ENCODE data around the gene STX1B. TPM values are rescaled to one million over a fixed set of nuclear protein-coding genes. Genes with fewer than 3 reads are reported as not detected.

The STX1B gene
- under 0.01 TPM in 2 replicates for total RNA-seq

DNA sequence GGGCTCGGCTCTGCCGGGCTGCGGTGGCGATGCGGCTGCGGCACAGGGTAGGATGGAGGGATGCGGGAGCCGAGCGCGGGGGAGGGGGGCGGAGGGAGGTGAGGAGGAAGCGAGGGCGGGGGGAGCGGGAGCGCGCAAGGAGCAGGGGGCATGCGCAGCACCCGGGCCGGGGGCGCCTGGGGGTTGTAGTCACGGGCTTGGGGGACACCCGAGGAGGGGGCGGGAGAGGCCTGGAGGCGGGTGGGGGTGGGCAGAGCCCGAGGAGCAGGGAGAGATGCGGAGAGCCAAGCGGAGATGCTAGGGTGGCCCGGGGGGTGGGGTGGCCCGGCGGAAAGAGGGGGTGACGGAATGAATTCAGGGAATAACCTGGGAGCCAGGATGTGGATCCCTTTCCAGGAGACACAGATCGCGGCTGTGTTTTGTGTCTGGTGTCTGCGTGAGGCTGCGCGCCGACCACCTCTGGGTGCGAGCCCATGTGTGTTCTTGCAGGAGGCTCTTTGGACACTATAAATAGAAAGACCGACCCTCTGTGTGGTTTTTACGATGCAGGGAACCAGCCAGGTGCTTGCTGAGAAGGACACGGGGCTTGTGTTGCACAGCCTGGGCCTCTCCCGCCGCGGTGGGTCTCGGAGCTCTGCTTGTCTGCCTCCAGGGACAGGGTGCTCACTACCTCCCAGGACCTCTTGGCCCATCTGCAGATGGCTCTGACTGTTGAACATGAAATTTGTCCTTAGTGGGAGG lies at the start of gene STX1B:
TSS of gene STX1B (minus strand) at position 54 of the 741 bp plus-strand sequence. CDS start 242 bp downstream, outside the sequence.

DNA sequence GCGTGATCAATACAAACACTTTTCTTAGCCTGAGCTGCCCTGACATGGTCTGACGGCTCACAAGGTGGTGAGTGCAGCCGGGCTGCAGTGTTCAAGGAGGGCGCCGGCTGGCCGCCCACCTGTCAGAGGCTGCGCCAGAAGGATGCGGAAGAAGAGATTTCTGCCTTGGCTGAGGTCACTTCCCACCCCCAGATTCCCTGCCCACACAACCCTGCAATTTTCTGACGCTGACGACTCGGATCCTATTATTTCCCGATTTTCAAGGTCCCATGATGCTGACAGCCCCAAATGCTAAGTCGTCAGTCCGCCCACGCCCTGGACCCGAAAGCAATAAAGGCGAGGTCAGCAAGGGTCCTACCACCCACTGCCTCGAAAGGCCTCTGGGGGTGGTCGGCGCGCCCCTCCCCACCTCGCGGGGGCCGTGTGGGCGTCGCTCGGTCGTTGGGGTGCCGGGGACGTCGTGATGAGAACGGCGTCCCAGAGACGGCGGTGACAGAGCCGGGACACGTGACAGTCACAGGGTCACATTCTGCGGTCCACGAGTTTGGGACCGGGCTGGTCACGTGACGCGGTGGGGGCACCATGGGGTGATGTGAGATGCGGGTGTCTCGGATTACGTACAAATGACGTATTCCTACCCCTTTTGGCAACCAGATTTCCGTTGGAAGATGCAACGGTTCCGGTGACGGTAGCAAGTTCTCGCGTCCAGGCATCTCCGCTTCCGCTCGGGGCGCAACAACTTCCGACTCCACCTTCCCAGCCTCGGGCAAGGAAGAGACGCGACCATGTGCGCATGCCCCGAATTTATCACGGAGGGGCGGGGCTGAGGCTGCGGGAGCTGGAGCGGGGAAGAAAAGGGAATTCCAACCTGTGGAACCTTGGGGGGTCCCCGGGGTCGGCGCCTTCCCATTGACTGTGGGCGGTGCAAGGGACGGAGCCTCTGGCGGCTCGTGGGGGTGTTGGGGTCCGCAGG lies 22.6 kb upstream of the STX1B start, which contains the start of gene STX4:
TSS of gene STX4 (plus strand) at position 823 of the 973 bp plus-strand sequence. CDS start 248 bp downstream, outside the sequence.

DNA sequence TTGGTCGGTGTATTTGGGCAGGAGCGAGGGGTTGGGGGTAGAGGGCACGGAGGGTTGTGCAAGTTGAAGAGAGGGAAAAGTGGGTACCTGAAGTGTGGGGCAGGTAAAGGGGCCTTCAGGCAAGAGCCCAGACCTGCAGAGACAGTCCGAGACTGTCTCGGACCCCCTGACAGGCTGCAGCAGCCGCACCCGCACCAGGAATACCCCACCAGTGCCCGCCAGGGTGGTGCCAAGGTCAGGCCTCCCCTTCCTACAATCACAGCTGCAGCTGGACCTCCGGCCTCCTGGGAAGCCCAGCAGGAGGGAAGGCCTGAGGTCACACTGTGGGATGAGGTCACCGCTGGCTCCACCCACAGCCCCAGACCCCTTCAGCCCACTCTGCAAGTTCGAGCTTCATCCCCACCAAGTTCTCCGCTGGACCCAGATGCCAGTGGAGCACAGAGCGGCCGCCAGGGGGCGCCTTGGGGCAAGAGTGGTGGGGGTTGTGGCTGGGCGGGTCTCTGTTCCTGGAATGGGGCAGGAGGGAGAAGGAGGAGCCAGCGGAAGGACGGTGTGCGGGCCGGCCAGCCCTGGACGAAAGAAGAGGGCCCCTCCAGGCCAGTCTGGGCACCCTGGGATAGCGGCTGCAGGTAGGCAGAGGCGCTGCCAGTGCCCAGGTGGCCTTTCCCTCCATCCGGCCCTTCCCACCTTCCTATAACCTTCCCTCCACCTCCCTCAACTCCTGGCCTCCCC lies 25.6 kb downstream of the STX1B start, which contains the start of gene HSD3B7:
TSS of gene HSD3B7 (plus strand) at position 539 of the 732 bp plus-strand sequence. CDS start 452 bp downstream, outside the sequence.

DNA sequence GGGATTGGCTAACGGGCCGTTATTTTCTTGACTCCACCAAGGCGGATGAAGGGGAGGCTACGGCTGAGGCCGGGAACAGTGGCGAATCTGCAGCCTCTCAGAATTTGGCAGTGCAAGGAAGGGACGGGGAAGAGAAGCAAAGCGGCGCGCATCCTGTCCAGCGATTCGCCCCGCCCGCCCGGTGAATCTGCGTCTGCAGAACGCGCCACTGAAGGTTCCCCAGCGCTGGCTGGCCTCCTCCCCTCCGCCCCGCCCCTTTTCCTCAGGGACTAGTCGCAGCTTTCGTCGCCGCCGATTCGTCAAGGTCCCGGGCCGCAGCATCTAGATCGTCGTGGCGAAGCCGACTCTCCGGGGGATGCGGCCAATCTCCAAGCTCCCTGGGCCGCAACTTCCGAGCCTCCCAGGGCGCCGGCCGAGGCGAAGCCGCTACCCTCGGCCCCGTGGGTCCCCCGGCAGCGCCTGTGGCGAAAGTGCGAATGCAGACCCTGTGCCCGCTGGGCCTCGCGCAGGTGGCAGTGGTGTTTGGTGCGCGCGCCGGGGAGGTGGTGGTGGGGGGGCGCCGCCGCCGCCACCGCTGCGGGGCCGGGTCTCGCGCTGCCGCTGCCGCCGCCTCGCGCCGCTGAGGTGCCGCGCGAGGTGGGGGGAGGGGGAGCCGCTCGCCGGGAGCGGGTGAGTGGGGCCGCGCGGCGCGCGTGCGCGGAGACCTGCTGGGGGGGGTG lies 52.8 kb downstream of the STX1B start, which contains the start of gene SETD1A:
TSS of gene SETD1A (plus strand) at position 299 of the 719 bp plus-strand sequence. CDS start 978 bp downstream, outside the sequence.

DNA sequence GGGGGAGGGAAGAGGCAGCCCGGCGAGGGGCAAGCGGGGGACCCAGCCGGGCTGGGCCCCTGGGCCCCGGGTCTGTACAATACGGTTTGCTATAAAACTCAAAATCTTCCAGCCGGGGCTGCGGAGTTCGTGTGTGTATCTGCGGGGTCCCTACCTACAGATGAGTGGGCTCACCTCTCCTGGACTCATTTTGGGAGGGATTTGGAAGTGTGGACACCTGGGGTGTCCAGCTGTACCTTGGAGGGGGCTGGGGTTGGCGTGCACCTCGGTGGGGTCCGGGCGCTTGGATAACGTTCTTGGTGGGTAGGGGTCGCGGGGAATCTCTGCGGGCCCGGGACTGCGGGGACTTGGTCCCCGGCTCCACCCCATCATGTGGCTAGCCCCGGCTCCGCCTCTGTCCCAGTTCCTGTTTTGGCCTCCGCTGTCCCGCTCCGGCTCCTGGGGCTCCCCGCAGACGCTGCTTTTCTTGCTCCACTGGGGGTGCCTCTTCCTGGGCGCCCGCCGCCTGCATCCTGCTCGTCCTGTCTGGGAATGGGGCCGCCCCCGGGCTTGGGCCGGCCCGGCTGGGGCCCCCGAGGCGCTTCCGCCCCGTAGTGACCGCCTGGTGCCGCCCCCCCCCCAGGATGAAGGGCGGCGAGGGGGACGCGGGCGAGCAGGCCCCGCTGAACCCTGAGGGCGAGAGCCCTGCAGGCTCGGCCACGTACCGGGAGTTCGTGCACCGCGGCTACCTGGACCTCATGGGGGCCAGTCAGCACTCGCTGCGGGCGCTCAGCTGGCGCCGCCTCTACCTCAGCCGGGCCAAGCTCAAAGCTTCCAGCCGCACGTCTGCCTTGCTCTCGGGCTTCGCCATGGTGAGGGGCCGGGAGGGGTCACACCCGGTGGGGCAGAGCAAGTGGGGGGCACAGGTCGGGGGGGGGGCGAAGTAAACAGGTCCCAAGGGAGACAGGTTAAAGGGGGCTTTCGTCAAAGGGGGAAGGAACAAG lies 61.5 kb downstream of the STX1B start, which contains the start of gene ORAI3:
TSS of gene ORAI3 (plus strand) at position 402 of the 983 bp plus-strand sequence. CDS start at position 624, 222 bp downstream.

Other genes starting within 250 kb of the STX1B start
- 1.1 and 1.8 TPM in 2 replicates for gene CFAP119, start 248.6 kb downstream of the STX1B start, total RNA-seq
- 62.3 and 62.9 TPM in 2 replicates for gene RNF40, start 248.3 kb downstream of the STX1B start, total RNA-seq
- 6.2 and 8.4 TPM in 2 replicates for gene ZNF629, start 223.4 kb downstream of the STX1B start, total RNA-seq
- gene BCL7C, start 116.6 kb downstream of the STX1B start, total RNA-seq = 19.8 and 26.7 TPM in 2 replicates
- 0.09 TPM in 2 replicates for gene CTF1, start 114.0 kb downstream of the STX1B start, total RNA-seq
- 21.0 and 21.5 TPM in 2 replicates for gene FBXL19, start 87.1 kb downstream of the STX1B start, total RNA-seq
- gene ORAI3, start 61.6 kb downstream of the STX1B start, total RNA-seq = 12.0 and 13.3 TPM in 2 replicates
- gene SETD1A, start 52.9 kb downstream of the STX1B start, total RNA-seq = 2.2 and 2.6 TPM in 2 replicates
- gene HSD3B7, start 25.4 kb downstream of the STX1B start, total RNA-seq = 4.1 and 7.4 TPM in 2 replicates
- 28.2 and 30.4 TPM in 2 replicates for gene STX4, start 22.9 kb upstream of the STX1B start, total RNA-seq
- gene ZNF668, start 63.6 kb upstream of the STX1B start, total RNA-seq = 7.3 and 7.6 TPM in 2 replicates
- gene ZNF646, start 63.8 kb upstream of the STX1B start, total RNA-seq = 9.1 and 14.4 TPM in 2 replicates
- gene PRSS53, start 78.3 kb upstream of the STX1B start, total RNA-seq = 0.45 and 1.8 TPM in 2 replicates
- gene VKORC1, start 84.2 kb upstream of the STX1B start, total RNA-seq = 58.1 and 74.6 TPM in 2 replicates
- 15.0 and 18.7 TPM in 2 replicates for gene BCKDK, start 97.7 kb upstream of the STX1B start, total RNA-seq
- 32.3 and 36.2 TPM in 2 replicates for gene KAT8, start 107.0 kb upstream of the STX1B start, total RNA-seq
- gene PRSS8, start 125.1 kb upstream of the STX1B start, total RNA-seq = not detected in 2 replicates
- 0.09 and 0.27 TPM in 2 replicates for gene PRSS36, start 139.4 kb upstream of the STX1B start, total RNA-seq
- 39.0 and 44.7 TPM in 2 replicates for gene FUS, start 169.5 kb upstream of the STX1B start, total RNA-seq
- gene PYCARD, start 192.1 kb upstream of the STX1B start, total RNA-seq = 43.1 and 63.2 TPM in 2 replicates
- gene TRIM72, start 203.5 kb upstream of the STX1B start, total RNA-seq = not detected in 2 replicates
- gene PYDC1, start 206.5 kb upstream of the STX1B start, total RNA-seq = not detected in 2 replicates
- gene ITGAM, start 249.3 kb upstream of the STX1B start, total RNA-seq = under 0.01 TPM in 1 of 2 replicates, not detected in the other